Activated T-helper 2 cell treated with anti-CD3 and anti-CD28 coated beads, Interferon-gamma antibody, Interleukin-2, Interleukin-4, amounts not matched to agents 10 μg/mL and 5 μg/mL and 100 μg/mL, durations not matched to agents 14 hours and 24 hours and 36 hours (primary cell): Measurements from ENCODE around the gene FOXA3. TPM values are rescaled to one million over a fixed set of nuclear protein-coding genes. Genes with fewer than 3 reads are reported as not detected.
A peak's percentile ranks its signal among the peaks of the same experiment; 100 is the strongest.

Source experiments
- DNase-seq: peaks from one replicate; pipeline ENCODE4 v3.0.0; 2021; ENCODE audit warnings: low spot score
- H3K27ac Mint-ChIP-seq: one replicate; pipeline ENCODE4 v1.8.0; 2021; ENCODE audit warnings: mixed read lengths
- H3K27me3 Mint-ChIP-seq: one replicate; pipeline ENCODE4 v1.8.0; 2021; ENCODE audit warnings: low read depth, mixed read lengths
- H3K36me3 Mint-ChIP-seq: one replicate; pipeline ENCODE4 v1.8.0; 2021; ENCODE audit warnings: low read depth, mixed read lengths
- H3K4me1 Mint-ChIP-seq: one replicate; pipeline ENCODE4 v1.8.0; 2021; ENCODE audit warnings: low read depth, mixed read lengths
- H3K4me3 Mint-ChIP-seq: one replicate; pipeline ENCODE4 v1.8.0; 2021; ENCODE audit warnings: low read depth, mild to moderate bottlenecking, moderate library complexity, mixed read lengths
- H3K9me3 Mint-ChIP-seq: one replicate; pipeline ENCODE4 v1.8.0; 2021; ENCODE audit warnings: mixed read lengths
- intact Hi-C: fragments of 100-400 bp; cut with micrococcal nuclease; formaldehyde crosslinking; loops from one replicate; pipeline ENCODE4 v1.15.1; 2023
- total RNA-seq: library from RNA; stranded (reverse); gene quantifications from 2 replicates; pipeline ENCODE4 v1.2.3, GENCODE V29; 2022

The FOXA3 gene
- total RNA-seq: 0.37 and 0.60 TPM in 2 replicates

DNA sequence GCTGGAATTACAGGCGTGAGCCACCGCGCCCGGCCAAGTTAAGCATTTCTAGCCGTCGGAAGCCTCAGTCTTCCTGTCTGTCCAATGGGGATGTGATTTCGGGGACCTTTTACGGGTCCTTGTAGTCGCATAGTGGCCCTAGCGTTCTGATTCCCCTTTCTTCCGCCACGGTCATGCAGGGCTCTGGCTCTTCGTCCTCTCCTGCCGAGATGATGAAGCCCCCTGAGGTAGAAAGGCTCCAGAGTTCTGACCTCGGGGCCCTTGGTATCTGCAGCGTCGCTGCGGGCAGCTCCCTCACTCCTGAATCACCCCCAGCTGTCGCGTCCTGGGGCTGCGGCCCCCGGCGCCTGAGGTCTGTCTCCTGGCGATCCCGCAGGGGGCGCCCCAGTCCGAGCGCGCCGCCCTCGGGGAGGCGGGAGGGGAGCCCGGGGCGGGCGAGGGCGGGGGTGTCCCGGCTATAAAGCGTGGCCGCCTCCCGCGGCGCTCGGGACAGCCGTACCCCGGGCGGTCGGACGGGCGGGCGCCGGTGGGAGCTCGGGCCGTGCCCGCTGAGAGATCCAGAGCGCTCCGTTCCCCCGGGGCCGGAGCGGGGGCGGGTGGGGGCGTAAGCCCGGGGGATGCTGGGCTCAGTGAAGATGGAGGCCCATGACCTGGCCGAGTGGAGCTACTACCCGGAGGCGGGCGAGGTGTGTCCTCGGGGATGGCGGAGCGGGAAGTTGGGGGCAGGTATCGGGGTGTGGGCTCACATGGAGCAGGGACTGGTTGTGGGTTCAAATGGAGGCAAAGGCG lies at the start of gene FOXA3:
TSS of gene FOXA3 (plus strand) at position 487 of the 789 bp plus-strand sequence. CDS start at position 618, 131 bp downstream.
- peak within 1 kb of the TSS; percentile 90 for H3K4me3 Mint-ChIP-seq
- H3K4me1 Mint-ChIP-seq: peaks cover 20% of the 10 kb centered on the region
- peak within 1 kb of the TSS; percentile 98 for H3K27ac Mint-ChIP-seq
- intact Hi-C loops: loop anchor here (1.0 to 5.0 kb wide), 6 partner anchors 22 to 172 kb away; partner anchors contain the start of genes CCDC61, FBXO46, IRF2BP1 and MEIOSIN
- peaks cover 14% of the 10 kb centered on the region for H3K36me3 Mint-ChIP-seq
- H3K27me3 Mint-ChIP-seq: peaks cover 29% of the 10 kb centered on the region
- DNase-seq: peak; percentile 51
- H3K9me3 Mint-ChIP-seq: no peaks in the 10 kb centered on the region

DNA sequence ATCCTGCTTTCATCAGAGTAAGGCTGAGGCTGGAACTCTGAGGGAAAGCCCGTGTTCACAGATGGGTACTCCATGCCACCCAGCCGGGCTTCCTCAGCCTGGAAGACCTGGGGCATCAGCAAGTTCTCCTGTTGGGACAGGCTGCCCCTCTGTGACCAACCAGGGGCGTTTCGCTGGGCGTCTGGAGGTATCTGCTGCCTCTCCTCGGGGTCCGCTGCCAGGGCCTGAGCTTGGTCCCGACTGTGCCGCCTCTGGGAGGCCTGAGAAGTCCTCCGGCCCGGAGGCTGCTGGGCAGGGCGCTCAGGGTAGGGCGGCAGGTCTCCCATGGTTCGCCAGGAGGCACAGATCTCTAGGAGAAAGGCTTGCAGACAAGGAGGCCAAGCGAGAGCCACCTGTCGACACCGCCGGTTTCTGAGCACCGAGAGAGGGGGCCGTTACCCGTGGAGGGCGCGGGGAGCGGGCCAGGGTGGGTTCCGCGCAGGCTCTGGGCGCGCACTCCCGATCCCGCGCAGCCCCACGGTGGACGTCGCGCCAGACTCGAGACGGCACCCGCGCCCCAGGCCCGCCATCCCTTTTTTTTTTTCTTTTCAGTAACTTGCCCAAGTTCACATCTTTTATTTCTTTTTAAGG lies 49.2 kb upstream of the FOXA3 start, which contains the start of gene RSPH6A:
TSS of gene RSPH6A (minus strand) at position 458 of the 630 bp plus-strand sequence. CDS start at position 326, 132 bp downstream.
- H3K36me3 Mint-ChIP-seq: peaks cover 13% of the 10 kb centered on the region
- no peaks in the 10 kb centered on the region for H3K9me3 Mint-ChIP-seq
- no peak for DNase-seq
- H3K4me3 Mint-ChIP-seq: no peak within 1 kb of the TSS
- intact Hi-C loops: loop anchor here (5.0 kb wide), 1 partner anchor 202 kb away; no protein-coding TSS in a partner anchor
- H3K4me1 Mint-ChIP-seq: peaks cover 7% of the 10 kb centered on the region
- no peaks in the 10 kb centered on the region for H3K27me3 Mint-ChIP-seq
- H3K27ac Mint-ChIP-seq: no peak within 1 kb of the TSS

- Mint-ChIP-seq H3K27ac (no peak overlapping the region), H3K27me3 (no peaks in the 10 kb centered on the region), H3K36me3 (peaks cover 16% of the 10 kb centered on the region), H3K9me3 (no peaks in the 10 kb centered on the region), H3K4me3 (no peak overlapping the region), H3K4me1 (peaks cover 3% of the 10 kb centered on the region)
- intact Hi-C loops: loop anchor here (5.0 kb wide), 1 partner anchor 202 kb away; no protein-coding TSS in a partner anchor
- no peak for DNase-seq
These were observed 48.5 kb upstream of the FOXA3 start for GRCh38 chr19:45815481-45816216.

- intact Hi-C loops: loop anchor here (1.0 to 5.0 kb wide), 2 partner anchors 67 to 201 kb away; no protein-coding TSS in a partner anchor
- H3K4me1 Mint-ChIP-seq: peaks cover 3% of the 10 kb centered on the region
- no peaks in the 10 kb centered on the region for H3K27me3 Mint-ChIP-seq
- no peak for DNase-seq
- H3K27ac Mint-ChIP-seq: no peak overlapping the region
- no peaks in the 10 kb centered on the region for H3K9me3 Mint-ChIP-seq
- peaks cover 20% of the 10 kb centered on the region for H3K36me3 Mint-ChIP-seq
- H3K4me3 Mint-ChIP-seq: no peak overlapping the region
These were observed 47.7 kb upstream of the FOXA3 start for GRCh38 chr19:45816236-45817009.

DNA sequence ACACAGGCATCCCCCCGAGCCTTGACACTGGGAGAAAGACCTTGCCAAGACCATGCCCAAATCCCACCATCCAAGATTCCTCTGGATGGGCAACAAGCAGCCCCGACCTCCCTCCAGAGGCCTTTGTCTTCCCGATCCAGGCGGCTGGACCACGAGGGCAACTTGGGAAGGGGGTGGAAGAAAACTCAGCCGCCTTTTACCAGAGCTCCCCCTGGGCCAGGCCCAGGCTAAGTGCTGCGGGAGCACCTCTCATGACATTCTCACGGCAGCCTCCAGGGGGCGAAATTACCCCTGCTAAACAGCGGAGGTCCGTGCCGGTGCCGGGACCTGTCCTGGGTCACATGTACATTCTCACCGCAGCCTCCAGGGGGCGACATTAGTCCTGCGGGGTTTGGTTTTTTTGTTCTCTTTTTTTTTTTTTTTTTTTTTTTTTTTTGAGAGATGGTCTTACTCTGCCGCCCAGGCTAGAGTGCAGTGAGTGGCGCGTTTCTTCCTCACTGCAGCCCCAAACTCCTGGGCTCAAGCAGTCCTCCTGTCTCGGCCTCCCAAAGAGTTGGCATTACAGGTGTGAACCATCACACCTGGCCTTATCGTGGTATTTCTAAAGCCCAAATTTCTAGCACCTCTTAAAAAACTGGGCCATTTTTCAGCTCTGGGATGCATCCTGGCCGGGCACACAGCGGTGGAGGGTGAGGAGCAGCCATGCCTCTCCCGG lies 47.0 kb upstream of the FOXA3 start:
- Mint-ChIP-seq H3K27me3 (no peaks in the 10 kb centered on the region), H3K4me1 (peaks cover 3% of the 10 kb centered on the region), H3K4me3 (no peak overlapping the region), H3K27ac (no peak overlapping the region), H3K36me3 (peaks cover 22% of the 10 kb centered on the region), H3K9me3 (no peaks in the 10 kb centered on the region)
- intact Hi-C loops: loop anchor here (1.0 to 5.0 kb wide), 2 partner anchors 66 to 200 kb away; no protein-coding TSS in a partner anchor
- DNase-seq: peak; percentile 91

DNA sequence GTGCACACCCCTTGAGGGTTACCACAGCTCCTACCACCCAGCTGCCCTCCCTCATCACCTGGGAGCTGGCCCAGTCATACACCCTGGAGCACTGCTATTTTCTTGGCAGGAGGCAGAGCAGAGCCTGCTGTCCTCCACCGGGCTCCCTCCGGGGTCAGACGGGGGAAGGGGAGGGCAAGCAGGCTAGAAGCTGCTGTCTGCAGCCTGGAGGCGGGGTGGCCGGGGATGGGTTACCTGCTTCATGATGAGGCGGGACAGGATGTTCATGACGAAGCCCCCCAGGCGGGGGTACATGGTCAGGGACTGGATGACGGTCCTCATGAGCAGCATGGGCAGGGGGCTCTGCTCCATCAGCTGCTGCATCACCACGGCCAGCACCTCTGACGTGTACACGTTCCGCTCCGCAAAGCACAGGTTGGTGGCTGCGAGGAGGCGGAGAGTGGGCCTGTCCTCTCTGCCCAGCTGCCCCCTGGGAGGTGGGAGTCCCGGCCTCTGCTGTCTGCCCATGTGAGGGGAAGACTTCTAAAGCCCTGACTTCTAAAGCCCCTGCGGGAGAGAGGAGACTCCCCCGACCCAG lies 46.3 kb upstream of the FOXA3 start:
- intact Hi-C loops: loop anchor here (1.0 to 5.0 kb wide), 2 partner anchors 65 to 199 kb away; no protein-coding TSS in a partner anchor
- Mint-ChIP-seq H3K27ac (no peak overlapping the region), H3K4me1 (peaks cover 3% of the 10 kb centered on the region), H3K27me3 (no peaks in the 10 kb centered on the region), H3K36me3 (peaks cover 24% of the 10 kb centered on the region), H3K9me3 (no peaks in the 10 kb centered on the region), H3K4me3 (no peak overlapping the region)
- no peak for DNase-seq

GRCh38 chr19:45819769-45820168 lies 44.4 kb upstream of the FOXA3 start:
- Mint-ChIP-seq H3K27ac (no peak overlapping the region), H3K4me1 (peaks cover 3% of the 10 kb centered on the region), H3K9me3 (no peaks in the 10 kb centered on the region), H3K4me3 (no peak overlapping the region), H3K36me3 (peaks cover 27% of the 10 kb centered on the region), H3K27me3 (no peaks in the 10 kb centered on the region)
- no peak for DNase-seq
- intact Hi-C loops: loop anchor here (5.0 kb wide), 1 partner anchor 198 kb away; no protein-coding TSS in a partner anchor

DNA sequence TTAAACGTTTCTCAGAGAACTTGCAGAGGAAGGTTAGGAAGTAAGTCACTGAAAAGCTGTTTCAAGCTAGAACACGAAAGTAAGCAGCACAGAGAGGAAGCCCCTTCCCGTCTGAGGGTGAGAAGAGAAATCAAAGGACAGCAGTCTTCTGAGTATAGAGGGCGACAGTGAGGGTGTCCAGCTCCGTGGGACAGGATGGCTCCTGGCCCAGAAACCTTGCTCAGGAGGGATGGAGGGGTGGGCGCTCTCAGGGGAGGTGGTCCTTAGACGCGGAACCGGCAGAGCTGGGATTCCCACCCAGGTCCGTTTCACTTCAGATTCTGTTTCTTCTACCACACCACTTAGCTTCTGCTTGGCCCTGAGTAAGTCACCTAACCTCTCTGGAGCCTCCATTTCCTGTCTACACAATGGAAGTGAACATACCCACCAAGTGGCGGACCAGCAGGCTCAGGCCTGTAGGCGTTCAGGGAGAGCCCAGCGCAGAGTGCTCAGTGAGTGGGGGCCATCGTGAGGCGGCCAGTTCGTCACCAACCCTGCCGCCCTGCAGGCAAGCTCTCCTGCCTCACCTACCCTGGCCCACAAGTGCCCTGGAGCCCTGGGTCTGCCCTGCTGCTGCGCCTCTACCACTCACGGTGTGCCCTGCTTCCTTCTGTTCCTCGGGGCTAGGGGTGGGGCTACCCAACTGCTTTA lies 43.6 kb upstream of the FOXA3 start:
- Mint-ChIP-seq H3K9me3 (no peaks in the 10 kb centered on the region), H3K27ac (no peak overlapping the region), H3K4me3 (no peak overlapping the region), H3K27me3 (no peaks in the 10 kb centered on the region), H3K4me1 (peaks cover 3% of the 10 kb centered on the region), H3K36me3 (peaks cover 29% of the 10 kb centered on the region)
- intact Hi-C loops: no loop called here
- DNase-seq: no peak

GRCh38 chr19:45821103-45821521 lies 43.0 kb upstream of the FOXA3 start:
- no peak overlapping the region for H3K4me3 Mint-ChIP-seq
- no peak for DNase-seq
- no peaks in the 10 kb centered on the region for H3K27me3 Mint-ChIP-seq
- no peaks in the 10 kb centered on the region for H3K9me3 Mint-ChIP-seq
- H3K27ac Mint-ChIP-seq: no peak overlapping the region
- H3K36me3 Mint-ChIP-seq: peaks cover 35% of the 10 kb centered on the region
- peaks cover 3% of the 10 kb centered on the region for H3K4me1 Mint-ChIP-seq
- intact Hi-C loops: no loop called here

- DNase-seq: no peak
- Mint-ChIP-seq H3K27me3 (no peaks in the 10 kb centered on the region), H3K27ac (no peak overlapping the region), H3K4me3 (no peak overlapping the region), H3K4me1 (peaks cover 3% of the 10 kb centered on the region), H3K9me3 (no peaks in the 10 kb centered on the region), H3K36me3 (peaks cover 38% of the 10 kb centered on the region)
- intact Hi-C loops: no loop called here
These were observed 42.6 kb upstream of the FOXA3 start for GRCh38 chr19:45821570-45821969.

DNA sequence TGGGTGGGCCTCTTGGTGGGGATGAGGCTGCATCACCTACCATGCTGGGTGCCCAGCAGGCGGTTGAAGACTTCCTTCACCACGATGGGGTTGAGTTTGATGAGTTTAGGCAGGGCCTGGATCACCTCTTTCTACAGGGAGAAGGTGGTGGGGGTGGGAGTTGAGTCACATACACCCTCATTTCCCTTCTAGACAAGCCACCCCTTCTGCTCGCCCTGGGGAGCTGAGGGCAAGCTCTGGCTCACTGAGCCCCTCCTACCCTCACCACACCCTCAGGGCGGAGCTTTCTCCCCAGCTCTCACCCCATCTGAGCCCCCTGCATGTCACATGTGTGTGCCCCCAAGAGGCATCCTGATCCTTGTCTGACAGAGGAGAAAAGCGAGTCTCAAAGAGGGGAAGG lies 41.4 kb upstream of the FOXA3 start:
- Mint-ChIP-seq H3K36me3 (peaks cover 42% of the 10 kb centered on the region), H3K4me1 (peaks cover 2% of the 10 kb centered on the region), H3K27ac (no peak overlapping the region), H3K4me3 (no peak overlapping the region), H3K9me3 (no peaks in the 10 kb centered on the region), H3K27me3 (no peaks in the 10 kb centered on the region)
- DNase-seq: no peak
- intact Hi-C loops: no loop called here
